Body of pancreas (tissue), 4 donors: ENCODE measurements around the gene POLL.

ENCODE experiments used
- POLR2A ChIP-seq, 3 donors: fragments of 450-650 bp; IDR thresholded peaks; one replicate each; pipeline ENCODE4 v1.6.1; 2016; ENCODE audit warnings: antibody characterized with exemption in 3 of 3, mild to moderate bottlenecking in 2 of 3
- TF ChIP-seq, protein P1 (sequence below), 7 experiments: fragments of 450-650 bp in 4 of 7; fragments of 200-600 bp in 3 of 7; sonication (generic) in 3 of 7; IDR thresholded peaks; one replicate each; pipeline ENCODE4 v1.5.1; 2016 to 2019; ENCODE audit warnings: antibody characterized with exemption in 7 of 7

DNA sequence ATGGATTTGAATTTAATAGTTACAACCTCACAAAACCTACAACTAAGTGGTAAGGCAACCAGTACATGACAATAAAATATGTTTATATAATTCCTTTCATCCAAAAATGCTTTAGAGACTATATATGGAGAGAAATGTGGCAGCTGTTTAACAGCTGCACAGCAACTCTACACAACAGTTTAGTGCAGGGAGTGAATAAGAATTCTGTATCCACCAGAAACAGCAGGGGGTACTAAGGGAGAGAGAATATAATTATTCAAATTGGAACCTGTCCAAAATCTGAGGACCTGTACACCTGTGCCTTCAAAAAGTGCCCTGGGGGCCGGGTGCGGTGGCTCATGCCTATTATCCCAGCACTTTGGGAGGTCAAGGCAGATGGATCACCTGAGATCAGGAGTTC, 49.6 kb downstream of the POLL start:
- no peak for TF ChIP-seq POLR2A (IDR thresholded peaks at IDR 0.05)
- TF ChIP-seq, protein P1, sequence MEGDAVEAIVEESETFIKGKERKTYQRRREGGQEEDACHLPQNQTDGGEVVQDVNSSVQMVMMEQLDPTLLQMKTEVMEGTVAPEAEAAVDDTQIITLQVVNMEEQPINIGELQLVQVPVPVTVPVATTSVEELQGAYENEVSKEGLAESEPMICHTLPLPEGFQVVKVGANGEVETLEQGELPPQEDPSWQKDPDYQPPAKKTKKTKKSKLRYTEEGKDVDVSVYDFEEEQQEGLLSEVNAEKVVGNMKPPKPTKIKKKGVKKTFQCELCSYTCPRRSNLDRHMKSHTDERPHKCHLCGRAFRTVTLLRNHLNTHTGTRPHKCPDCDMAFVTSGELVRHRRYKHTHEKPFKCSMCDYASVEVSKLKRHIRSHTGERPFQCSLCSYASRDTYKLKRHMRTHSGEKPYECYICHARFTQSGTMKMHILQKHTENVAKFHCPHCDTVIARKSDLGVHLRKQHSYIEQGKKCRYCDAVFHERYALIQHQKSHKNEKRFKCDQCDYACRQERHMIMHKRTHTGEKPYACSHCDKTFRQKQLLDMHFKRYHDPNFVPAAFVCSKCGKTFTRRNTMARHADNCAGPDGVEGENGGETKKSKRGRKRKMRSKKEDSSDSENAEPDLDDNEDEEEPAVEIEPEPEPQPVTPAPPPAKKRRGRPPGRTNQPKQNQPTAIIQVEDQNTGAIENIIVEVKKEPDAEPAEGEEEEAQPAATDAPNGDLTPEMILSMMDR (IDR thresholded peaks at IDR 0.05), result no peak
